ENCODE data around the gene GSPT2.

GRCh38 chrX:51743179-51743957, at the start of gene GSPT2:
- TF ChIP-seq POLR2AphosphoS5 (IDR thresholded peaks at IDR 0.05; ENCODE audit: borderline replicate concordance, low read depth, low read length) (peak; percentile 83), EZH2 (IDR thresholded peaks at IDR 0.05) (no peak)
